ENCODE results near the gene PLAGL1.
"Not testable (repeated sequence)": the region's sequence is repeated elsewhere in the genome, so short reads cannot be mapped to it uniquely, and the experiment has no call there.

Gene PLAGL1

GRCh38 chr6:143936778-143937667, 71.0 kb downstream of the PLAGL1 start:
- DNase-seq, result peak; percentile 12

- DNase-seq, result no peak
Observed at GRCh38 chr6:143936347-143936746, 71.7 kb downstream of the PLAGL1 start.

GRCh38 chr6:143934867-143935266, 73.2 kb downstream of the PLAGL1 start:
- no peak for DNase-seq

- DNase-seq, result no peak
Observed at GRCh38 chr6:143934331-143934730, 73.7 kb downstream of the PLAGL1 start.

- DNase-seq, result no peak
Observed at GRCh38 chr6:143929975-143930374, 78.1 kb downstream of the PLAGL1 start.

DNA sequence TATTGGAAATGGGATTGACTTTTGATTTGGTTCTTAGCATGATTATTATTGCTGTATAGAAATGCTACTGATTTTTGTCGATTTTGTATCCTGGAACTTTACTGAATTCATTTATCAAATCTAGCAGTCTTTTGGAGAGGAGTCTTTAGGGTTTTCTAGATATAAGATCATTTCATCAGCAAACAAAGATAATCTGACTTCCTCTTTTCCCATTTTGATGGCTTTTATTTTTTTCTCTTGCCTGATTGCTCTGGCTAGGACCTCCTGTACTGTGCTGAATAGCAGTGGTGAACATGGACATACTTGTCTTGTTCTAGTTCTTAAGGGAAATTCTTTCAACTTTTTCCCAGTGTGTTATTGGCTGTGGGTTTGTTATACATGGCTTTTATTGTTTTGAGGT, 79.2 kb downstream of the PLAGL1 start:
- DNase-seq, result peak; percentile 58

GRCh38 chr6:143917026-143917425, 91.0 kb downstream of the PLAGL1 start:
- DNase-seq, result not testable (repeated sequence)

DNA sequence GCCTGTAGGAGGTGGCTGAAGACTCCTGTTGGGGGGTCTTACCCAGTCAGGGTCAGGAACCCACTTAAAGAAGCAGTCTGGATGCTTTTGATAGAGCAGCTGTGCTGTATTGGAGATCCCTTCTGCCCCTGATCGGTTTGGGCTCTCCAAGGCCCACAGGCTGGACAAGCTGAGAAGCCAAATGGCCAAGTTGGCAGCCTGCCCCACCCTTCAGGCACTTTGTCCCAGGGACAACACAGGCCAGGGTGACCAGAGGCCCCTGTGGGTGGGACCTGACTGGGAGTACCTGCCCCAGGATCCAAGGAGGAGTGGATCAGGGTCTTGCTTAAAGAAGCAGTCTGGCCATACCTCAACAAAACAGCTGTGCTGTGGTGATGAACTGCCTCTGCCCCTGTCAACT, 95.4 kb downstream of the PLAGL1 start:
- DNase-seq, result no peak

DNA sequence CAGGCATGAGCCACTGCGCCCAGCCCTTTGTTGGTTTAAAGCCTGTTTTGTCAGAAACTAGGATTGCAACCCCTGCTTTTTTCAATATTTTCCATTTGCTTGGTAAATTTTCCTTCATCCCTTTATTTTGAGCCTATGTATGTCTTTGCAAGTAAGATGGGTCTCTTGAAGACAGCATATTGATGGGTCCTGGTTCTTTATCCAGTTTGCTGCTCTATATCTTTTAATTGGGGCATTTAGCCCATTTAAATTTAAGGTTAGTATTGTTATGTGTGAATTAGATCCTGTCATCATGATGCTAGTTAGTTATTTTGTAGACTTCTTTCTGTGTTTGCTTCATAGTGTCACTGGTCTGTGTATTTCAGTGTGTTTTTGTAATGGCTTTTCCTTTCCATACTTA, 97.0 kb downstream of the PLAGL1 start:
- DNase-seq, result no peak

- no peak for DNase-seq
Observed at GRCh38 chr6:143902827-143903226, 105.2 kb downstream of the PLAGL1 start.

- DNase-seq, result no peak
Observed at GRCh38 chr6:143901885-143902750, 105.9 kb downstream of the PLAGL1 start.

- no peak for DNase-seq
Observed at GRCh38 chr6:143900358-143900757, 107.7 kb downstream of the PLAGL1 start.

DNA sequence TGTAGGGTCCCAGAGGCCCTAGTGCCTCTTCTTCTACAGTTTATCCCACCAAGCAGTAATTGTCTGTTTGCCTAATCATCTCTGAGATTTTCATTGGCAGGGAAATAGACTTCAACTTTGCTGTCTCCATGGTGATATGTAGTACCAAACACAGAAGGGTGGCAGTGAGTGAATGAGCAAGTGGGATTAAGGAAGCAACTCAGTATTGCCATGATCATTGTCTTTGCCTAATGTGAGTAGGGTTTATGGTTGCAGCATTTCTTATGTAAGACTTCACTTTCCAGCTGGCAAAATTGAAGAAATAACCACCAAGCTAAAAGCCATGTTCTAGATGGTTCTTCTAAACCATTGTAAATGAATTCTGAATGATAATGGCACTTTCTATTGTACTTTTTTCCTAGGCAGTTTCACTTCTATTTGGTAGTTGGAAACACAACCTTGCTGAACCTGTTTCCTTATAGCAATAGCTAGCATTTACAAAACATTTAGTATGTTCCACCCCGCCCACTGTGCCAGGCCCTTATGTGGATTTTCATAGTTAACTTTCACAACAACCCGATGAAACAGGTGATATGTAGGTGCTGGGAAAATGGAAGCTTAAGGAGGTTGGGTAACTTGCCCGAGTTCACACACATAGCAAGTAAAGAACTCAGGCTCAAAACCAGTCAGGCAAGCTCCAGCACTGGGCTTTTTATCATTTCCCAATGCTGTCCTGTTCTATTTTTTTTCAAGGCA, 111.8 kb downstream of the PLAGL1 start:
- DNase-seq, result no peak

- DNase-seq, result no peak
Observed at GRCh38 chr6:143894655-143895054, 113.4 kb downstream of the PLAGL1 start.
